Transverse colon (tissue), 4 donors: ENCODE measurements around the gene FAM193B.

Experiments used
- CTCF ChIP-seq, 5 experiments: fragments of 200-600 bp in 3 of 5; fragments of 450-650 bp in 2 of 5; sonication (generic) in 3 of 5; IDR thresholded peaks; 1 replicate in 2 of 5; 2 replicates in 3 of 5; pipeline ENCODE4 v1.5.1; 2016 to 2017; ENCODE audit warnings: antibody characterized with exemption in 5 of 5, inconsistent platforms in 3 of 5, mild to moderate bottlenecking in 2 of 5, moderate library complexity in 1 of 5
- POLR2A ChIP-seq: fragments of 450-650 bp; IDR thresholded peaks from one replicate; pipeline ENCODE4 v1.6.1; 2016; ENCODE audit warnings: antibody characterized with exemption, mild to moderate bottlenecking, moderate library complexity
- POLR2AphosphoS5 ChIP-seq, 3 donors: sonication (generic); formaldehyde crosslinking; IDR thresholded peaks; one replicate each; pipeline ENCODE4 v1.6.1; 2016; ENCODE audit warnings: antibody characterized with exemption in 3 of 3

- TF ChIP-seq CTCF (IDR thresholded peaks at IDR 0.05) (no peak), POLR2A (no peak), POLR2AphosphoS5 (IDR thresholded peaks at IDR 0.05) (no peak)
Observed at GRCh38 chr5:177596775-177597238, 42.4 kb upstream of the FAM193B start.
